Lower leg skin (tissue), 3 donors: ENCODE data around the gene TERT.

ENCODE experiments used
- CTCF ChIP-seq, 3 donors: fragments of 450-650 bp; IDR thresholded peaks; one replicate each; pipeline ENCODE4 v1.5.1; 2016; ENCODE audit warnings: antibody characterized with exemption in 3 of 3, mild to moderate bottlenecking in 3 of 3, moderate library complexity in 2 of 3
- POLR2A ChIP-seq, 2 donors: fragments of 450-650 bp; IDR thresholded peaks; one replicate each; pipeline ENCODE4 v1.6.1; 2016 to 2017; ENCODE audit warnings: antibody characterized with exemption in 2 of 2, mild to moderate bottlenecking in 1 of 2, moderate library complexity in 1 of 2

- no peak for TF ChIP-seq CTCF (IDR thresholded peaks at IDR 0.05)
- no peak for TF ChIP-seq POLR2A (IDR thresholded peaks at IDR 0.05)
Observed at GRCh38 chr5:1218351-1219080, 76.4 kb downstream of the TERT start.
